ENCODE results near the gene SMAD6.

Gene SMAD6
- total RNA-seq = 0 to 2.4 (median 0.13) reads per million in 9 experiments

DNA sequence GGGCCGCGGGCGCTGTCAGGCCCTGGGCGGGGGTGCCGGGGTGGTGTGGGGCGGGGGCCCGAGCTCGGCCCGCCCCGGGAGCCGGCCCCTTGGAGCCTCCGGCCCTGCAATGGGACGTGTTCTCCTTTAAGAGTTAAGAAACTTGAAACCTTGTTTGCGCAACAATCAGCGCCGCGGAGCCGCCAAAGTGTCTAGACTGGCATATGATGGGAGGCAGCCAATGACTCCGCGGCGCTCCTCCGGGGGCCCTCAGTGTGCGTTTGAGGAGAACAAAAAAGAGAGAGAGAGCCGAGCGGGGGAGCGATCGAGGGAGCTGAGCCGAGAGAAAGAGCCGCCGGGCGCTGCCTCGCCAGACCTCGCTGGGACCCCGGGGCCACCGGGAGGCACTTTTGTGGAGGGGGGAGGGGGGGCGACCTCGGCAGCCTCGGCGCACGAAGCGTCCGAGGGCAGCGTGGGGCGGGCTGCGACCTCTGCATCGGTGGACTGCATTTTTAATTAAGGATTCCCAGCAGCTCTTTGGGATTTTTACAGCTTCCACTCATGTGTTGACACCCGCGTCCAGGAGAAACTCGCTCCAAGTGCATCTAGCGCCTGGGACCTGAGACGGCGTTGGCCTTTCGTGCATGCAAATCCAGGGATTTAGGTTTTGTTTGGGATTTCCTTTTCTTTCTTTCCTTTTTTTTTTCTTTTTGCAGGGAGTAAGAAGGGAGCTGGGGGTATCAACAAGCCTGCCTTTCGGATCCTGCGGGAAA, at the start of gene SMAD6:
Gene SMAD6 (plus strand): TSS at position 202 of the 752 bp plus-strand sequence. CDS start 1,023 bp downstream, outside the sequence.
- Mint-ChIP-seq H3K9me3 (no peaks in the 10 kb centered on the region), H3K4me1 (ENCODE audit: low read depth in 2 of 2) (peaks cover 8 to 14% of the 10 kb centered on the region in 2 donors), H3K4me3 (peak within 1 kb of the TSS; percentile 88 to 90), H3K27ac (peak within 1 kb of the TSS in 1 of 2 donors; percentile 74), H3K27me3 (peaks cover 26 to 41% of the 10 kb centered on the region in 2 donors), H3K36me3 (ENCODE audit: insufficient read depth) (peaks cover 15% of the 10 kb centered on the region)
- ATAC-seq (replicated peaks) (peak; percentile 59), DNase-seq (peak; percentile 58 to 60 (median 59))

DNA sequence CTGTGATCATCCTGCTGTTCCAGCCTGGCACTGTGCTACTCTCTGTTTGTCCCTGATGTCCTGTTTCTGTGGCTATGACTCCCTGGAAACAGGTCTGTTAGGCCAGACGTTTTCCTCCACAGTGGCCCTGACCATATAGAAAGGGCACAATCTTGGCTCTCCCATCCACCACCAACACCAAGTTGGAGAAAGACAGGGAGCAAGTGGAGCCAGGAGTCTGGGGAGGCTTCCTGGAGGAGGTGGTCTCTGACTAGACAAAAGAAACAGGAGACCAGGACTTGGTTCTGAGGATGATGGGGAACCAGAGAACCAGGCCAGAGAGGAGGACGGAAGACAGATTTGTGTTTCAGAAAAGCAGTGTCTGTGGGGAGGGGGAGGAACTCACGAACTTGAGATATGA, 49.2 kb upstream of the SMAD6 start:
- no peaks in the 10 kb centered on the region for H3K36me3 Mint-ChIP-seq (ENCODE audit: insufficient read depth)
- no peak overlapping the region for H3K27ac Mint-ChIP-seq
- peaks cover 28 to 68% of the 10 kb centered on the region in 2 donors for H3K27me3 Mint-ChIP-seq
- no peak for ATAC-seq (replicated peaks)
- peaks cover 0 to 4% of the 10 kb centered on the region in 2 donors for H3K4me1 Mint-ChIP-seq (ENCODE audit: low read depth in 2 of 2)
- DNase-seq = no peak
- H3K4me3 Mint-ChIP-seq = no peak overlapping the region
- H3K9me3 Mint-ChIP-seq = no peaks in the 10 kb centered on the region

- Mint-ChIP-seq H3K36me3 (ENCODE audit: insufficient read depth) (no peaks in the 10 kb centered on the region), H3K27me3 (peaks cover 28 to 65% of the 10 kb centered on the region in 2 donors), H3K27ac (no peak overlapping the region), H3K9me3 (no peaks in the 10 kb centered on the region), H3K4me1 (ENCODE audit: low read depth in 2 of 2) (peaks cover 0 to 4% of the 10 kb centered on the region in 2 donors), H3K4me3 (no peak overlapping the region)
- ATAC-seq (replicated peaks) = no peak
- no peak for DNase-seq
Measured at GRCh38 chr15:66653398-66653797, 48.6 kb upstream of the SMAD6 start.

DNA sequence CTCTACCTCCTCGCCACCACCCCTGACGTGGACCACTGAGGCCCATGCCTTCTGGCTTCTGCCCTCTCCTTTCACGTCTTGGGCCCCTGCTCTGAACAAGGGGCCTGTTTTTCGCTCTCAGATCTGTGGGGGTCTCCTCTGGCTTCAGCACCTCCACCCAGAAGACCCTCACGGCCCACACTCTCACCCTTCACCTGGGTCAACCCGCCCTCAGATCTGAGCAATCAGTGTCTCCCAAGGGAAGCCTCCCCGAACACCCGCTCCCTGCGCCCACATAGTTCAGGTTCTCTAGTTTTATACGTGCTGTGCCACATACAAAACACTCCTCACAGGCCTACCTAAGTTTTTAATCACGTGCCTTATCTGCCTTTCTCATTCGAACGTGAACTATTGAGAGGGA, 48.2 kb upstream of the SMAD6 start:
- DNase-seq = no peak
- ATAC-seq (replicated peaks) = no peak
- Mint-ChIP-seq H3K36me3 (ENCODE audit: insufficient read depth) (no peaks in the 10 kb centered on the region), H3K4me1 (ENCODE audit: low read depth in 2 of 2) (peaks cover 0 to 4% of the 10 kb centered on the region in 2 donors), H3K9me3 (no peaks in the 10 kb centered on the region), H3K4me3 (no peak overlapping the region), H3K27me3 (peaks cover 28 to 70% of the 10 kb centered on the region in 2 donors), H3K27ac (no peak overlapping the region)

GRCh38 chr15:66654361-66654738, 47.7 kb upstream of the SMAD6 start:
- no peak for ATAC-seq (replicated peaks)
- Mint-ChIP-seq H3K4me3 (peak overlapping the region in 1 of 2 donors; percentile 20), H3K27me3 (peaks cover 28 to 75% of the 10 kb centered on the region in 2 donors), H3K9me3 (no peaks in the 10 kb centered on the region), H3K4me1 (ENCODE audit: low read depth in 2 of 2) (peaks cover 0 to 4% of the 10 kb centered on the region in 2 donors), H3K27ac (no peak overlapping the region), H3K36me3 (ENCODE audit: insufficient read depth) (no peaks in the 10 kb centered on the region)
- no peak for DNase-seq

- no peaks in the 10 kb centered on the region for H3K9me3 Mint-ChIP-seq
- no peak overlapping the region for H3K27ac Mint-ChIP-seq
- H3K36me3 Mint-ChIP-seq (ENCODE audit: insufficient read depth) = no peaks in the 10 kb centered on the region
- H3K4me1 Mint-ChIP-seq (ENCODE audit: low read depth in 2 of 2) = peaks cover 0 to 4% of the 10 kb centered on the region in 2 donors
- ATAC-seq (replicated peaks) (peak; percentile 37), DNase-seq (no peak)
- peaks cover 28 to 72% of the 10 kb centered on the region in 2 donors for H3K27me3 Mint-ChIP-seq
- H3K4me3 Mint-ChIP-seq = peak overlapping the region; percentile 38 to 60
Measured at GRCh38 chr15:66654739-66655375, 47.2 kb upstream of the SMAD6 start.

- Mint-ChIP-seq H3K27ac (no peak overlapping the region), H3K4me1 (ENCODE audit: low read depth in 2 of 2) (peaks cover 0 to 4% of the 10 kb centered on the region in 2 donors)
Measured at GRCh38 chr15:66655511-66655910, 46.5 kb upstream of the SMAD6 start.

DNA sequence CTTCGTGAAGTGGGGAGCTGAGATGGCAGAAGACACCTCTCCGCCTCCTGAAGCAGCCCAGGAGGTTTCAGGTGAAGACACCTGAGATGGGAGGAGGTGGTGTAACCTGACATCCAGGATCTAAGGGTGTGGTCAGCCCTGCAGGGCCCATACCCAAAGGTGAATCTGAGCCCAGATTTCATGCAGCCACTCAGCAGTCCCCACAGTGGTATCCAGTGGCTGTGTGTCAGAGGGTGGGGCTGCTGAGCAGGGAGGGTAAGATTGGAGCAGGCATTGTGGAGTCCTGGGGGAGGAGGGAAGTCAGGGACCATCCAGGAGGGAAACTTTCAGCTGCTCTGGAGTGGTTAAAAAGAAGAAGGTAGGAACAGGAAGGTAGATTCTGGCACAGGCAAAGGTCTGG, 46.0 kb upstream of the SMAD6 start:
- peak overlapping the region in 1 of 2 donors; percentile 60 for H3K4me3 Mint-ChIP-seq
- no peaks in the 10 kb centered on the region for H3K36me3 Mint-ChIP-seq (ENCODE audit: insufficient read depth)
- H3K27me3 Mint-ChIP-seq = peaks cover 28 to 66% of the 10 kb centered on the region in 2 donors
- no peak overlapping the region for H3K27ac Mint-ChIP-seq
- no peak for ATAC-seq (replicated peaks)
- no peak for DNase-seq
- no peaks in the 10 kb centered on the region for H3K9me3 Mint-ChIP-seq
- H3K4me1 Mint-ChIP-seq (ENCODE audit: low read depth in 2 of 2) = peaks cover 0 to 4% of the 10 kb centered on the region in 2 donors

More at GRCh38 chr15:66655511-66655910, 46.5 kb upstream of the SMAD6 start:
- Mint-ChIP-seq H3K27me3 (peaks cover 28 to 66% of the 10 kb centered on the region in 2 donors), H3K9me3 (no peaks in the 10 kb centered on the region), H3K4me3 (peak overlapping the region; percentile 38 to 60), H3K36me3 (ENCODE audit: insufficient read depth) (no peaks in the 10 kb centered on the region)
- DNase-seq = no peak
- ATAC-seq (replicated peaks) = no peak

- no peak overlapping the region for H3K4me3 Mint-ChIP-seq
- H3K27me3 Mint-ChIP-seq = peaks cover 28 to 60% of the 10 kb centered on the region in 2 donors
- no peak overlapping the region for H3K27ac Mint-ChIP-seq
- no peak for DNase-seq
- ATAC-seq (replicated peaks) = no peak
- no peaks in the 10 kb centered on the region for H3K36me3 Mint-ChIP-seq (ENCODE audit: insufficient read depth)
- peaks cover 0 to 4% of the 10 kb centered on the region in 2 donors for H3K4me1 Mint-ChIP-seq (ENCODE audit: low read depth in 2 of 2)
- H3K9me3 Mint-ChIP-seq = no peaks in the 10 kb centered on the region
Measured at GRCh38 chr15:66657185-66658020, 44.6 kb upstream of the SMAD6 start.

GRCh38 chr15:66658044-66658443, 44.0 kb upstream of the SMAD6 start:
- Mint-ChIP-seq H3K9me3 (no peaks in the 10 kb centered on the region), H3K4me1 (ENCODE audit: low read depth in 2 of 2) (peaks cover 0 to 4% of the 10 kb centered on the region in 2 donors), H3K36me3 (ENCODE audit: insufficient read depth) (no peaks in the 10 kb centered on the region), H3K27me3 (peaks cover 28 to 54% of the 10 kb centered on the region in 2 donors), H3K27ac (no peak overlapping the region), H3K4me3 (no peak overlapping the region)
- no peak for DNase-seq
- ATAC-seq (replicated peaks) = no peak

GRCh38 chr15:66658855-66659254, 43.2 kb upstream of the SMAD6 start:
- Mint-ChIP-seq H3K4me3 (no peak overlapping the region), H3K4me1 (ENCODE audit: low read depth in 2 of 2) (peaks cover 0 to 4% of the 10 kb centered on the region in 2 donors), H3K27me3 (peaks cover 26 to 46% of the 10 kb centered on the region in 2 donors), H3K27ac (no peak overlapping the region), H3K36me3 (ENCODE audit: insufficient read depth) (no peaks in the 10 kb centered on the region), H3K9me3 (no peaks in the 10 kb centered on the region)
- DNase-seq (no peak), ATAC-seq (replicated peaks) (no peak)

- Mint-ChIP-seq H3K27ac (no peak overlapping the region), H3K27me3 (peaks cover 20 to 40% of the 10 kb centered on the region in 2 donors), H3K4me3 (no peak overlapping the region), H3K4me1 (ENCODE audit: low read depth in 2 of 2) (peaks cover 0 to 4% of the 10 kb centered on the region in 2 donors), H3K9me3 (no peaks in the 10 kb centered on the region), H3K36me3 (ENCODE audit: insufficient read depth) (no peaks in the 10 kb centered on the region)
- DNase-seq = no peak
- ATAC-seq (replicated peaks) = no peak
Measured at GRCh38 chr15:66659384-66659783, 42.7 kb upstream of the SMAD6 start.

DNA sequence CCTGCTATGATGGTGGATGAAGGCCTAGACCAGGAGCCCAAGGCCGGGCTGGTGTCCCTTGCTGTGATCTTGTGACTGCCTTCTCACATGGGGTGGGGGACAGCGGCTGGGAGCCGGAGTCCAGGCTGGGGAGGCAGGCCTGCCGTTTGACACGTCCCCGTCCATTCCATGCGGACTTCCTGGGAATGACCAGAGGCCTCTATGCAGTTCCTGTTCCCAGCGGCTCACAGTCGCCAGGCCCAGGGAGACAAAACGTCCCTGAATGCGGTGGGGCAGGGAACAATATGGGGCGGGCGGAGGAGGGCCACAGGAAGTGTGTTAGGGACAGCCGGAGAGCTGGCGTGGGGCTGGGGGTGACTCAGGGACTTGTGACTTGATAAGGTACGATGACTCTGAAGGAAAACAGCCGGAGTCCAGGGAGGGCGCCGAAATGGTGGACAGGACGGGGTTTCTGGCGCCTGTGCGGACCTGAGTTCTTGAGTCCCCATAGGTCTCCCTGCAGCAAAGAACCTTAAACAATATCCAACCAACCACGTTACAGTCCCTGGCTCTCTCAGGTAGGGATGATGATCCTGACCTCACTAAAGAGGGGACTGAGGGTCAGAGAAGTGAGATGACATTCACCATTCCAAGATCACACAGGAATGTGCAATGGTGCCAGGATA, 40.5 kb upstream of the SMAD6 start:
- Mint-ChIP-seq H3K27ac (no peak overlapping the region), H3K9me3 (no peaks in the 10 kb centered on the region), H3K27me3 (peaks cover 6 to 25% of the 10 kb centered on the region in 2 donors), H3K4me3 (no peak overlapping the region), H3K36me3 (ENCODE audit: insufficient read depth) (no peaks in the 10 kb centered on the region), H3K4me1 (ENCODE audit: low read depth in 2 of 2) (no peaks in the 10 kb centered on the region)
- ATAC-seq (replicated peaks) (no peak), DNase-seq (no peak)
